ENCODE measurements around the gene P2RY10. TPM values are rescaled to one million over a fixed set of nuclear protein-coding genes. Genes with fewer than 3 reads are reported as not detected.
A peak's percentile ranks its signal among the peaks of the same experiment; 100 is the strongest.

P2RY10 gene
- total RNA-seq, result 10 to 100 TPM in 1 of 5 donors, 1 to 10 TPM in 1, not detected in 3; 2.4 to 14.2 TPM
- under 1 TPM in 1 of 3 donors, not detected in 2; 0.18 TPM for polyA plus RNA-seq
- long read RNA-seq, donor 1, result 0 reads
- long read RNA-seq, donor 2, result 0 reads
- long read RNA-seq, donor 3, result 0 reads
- long read RNA-seq, donor 4, result 0 reads
- long read RNA-seq, donor 5, result 0 reads
- long read RNA-seq, donor 6, result 0 reads
- long read RNA-seq, donor 7, result 0 reads
- long read RNA-seq, donor 8, result 0 reads
- long read RNA-seq, donor 9, result 0 reads
- long read RNA-seq, donor 10, result 0 reads

- no peaks in the 10 kb centered on the region for H3K9me3 ChIP-seq
- no peaks in the 10 kb centered on the region for H3K36me3 ChIP-seq
- H3K4me3 ChIP-seq, result peak within 1 kb of the TSS in 2 of 4 donors; percentile 7 to 11
- peak in 1 of 3 donors; percentile 46 for TF ChIP-seq POLR2AphosphoS5 (IDR thresholded peaks at IDR 0.05)
- TF ChIP-seq POLR2A (IDR thresholded peaks at IDR 0.05), result no peak
- DNase-seq, result peak in 1 of 2 donors; percentile 28
- intact Hi-C loops (cut with DNase I; ENCODE audit: low total_unique reads), result no loop called here
- 40 to 57% (median 54%) methylated on average over 5 of the region's 5 CpGs for WGBS, 5 donors
- no peaks in the 10 kb centered on the region for H3K4me1 ChIP-seq
- peak within 1 kb of the TSS in 2 of 5 donors; percentile 20 to 25 for H3K27ac ChIP-seq
- H3K27me3 ChIP-seq, result no peaks in the 10 kb centered on the region
These were observed at the start of gene P2RY10 for GRCh38 chrX:78945186-78945912. Gene P2RY10, plus strand, starts transcription at chrX:78945391. Its CDS starts 15,130 bp downstream, at chrX:78960521.

GRCh38 chrX:78922754-78923153 lies 22.4 kb upstream of the P2RY10 start:
- Histone ChIP-seq H3K27ac (no peak overlapping the region), H3K9me3 (no peaks in the 10 kb centered on the region), H3K4me3 (no peak overlapping the region), H3K4me1 (no peaks in the 10 kb centered on the region), H3K36me3 (no peaks in the 10 kb centered on the region), H3K27me3 (no peaks in the 10 kb centered on the region)
- no peak for DNase-seq
- TF ChIP-seq POLR2A (IDR thresholded peaks at IDR 0.05) (no peak), CTCF (IDR thresholded peaks at IDR 0.05) (no peak), POLR2AphosphoS5 (IDR thresholded peaks at IDR 0.05) (no peak), EP300 (IDR thresholded peaks at IDR 0.05) (no peak)
- WGBS, 5 donors, result 23 to 73% (median 43%) methylated on average over 1 of the region's 1 CpG
- intact Hi-C loops (cut with DNase I; ENCODE audit: low total_unique reads), result no loop called here

GRCh38 chrX:78923198-78924015 lies 21.8 kb upstream of the P2RY10 start:
- H3K27ac ChIP-seq, result no peak overlapping the region
- intact Hi-C loops (cut with DNase I; ENCODE audit: low total_unique reads), result no loop called here
- WGBS, 5 donors, result 42 to 70% (median 57%) methylated on average over 3 of the region's 3 CpGs
- TF ChIP-seq POLR2AphosphoS5 (IDR thresholded peaks at IDR 0.05) (no peak), CTCF (IDR thresholded peaks at IDR 0.05) (no peak), POLR2A (IDR thresholded peaks at IDR 0.05) (no peak), EP300 (IDR thresholded peaks at IDR 0.05) (no peak)
- no peak for DNase-seq
- H3K36me3 ChIP-seq, result no peaks in the 10 kb centered on the region
- no peak overlapping the region for H3K4me3 ChIP-seq
- no peaks in the 10 kb centered on the region for H3K4me1 ChIP-seq
- H3K9me3 ChIP-seq, result no peaks in the 10 kb centered on the region
- H3K27me3 ChIP-seq, result no peaks in the 10 kb centered on the region

- no peaks in the 10 kb centered on the region for H3K27me3 ChIP-seq
- H3K27ac ChIP-seq, result no peak overlapping the region
- H3K4me3 ChIP-seq, result no peak overlapping the region
- no peaks in the 10 kb centered on the region for H3K36me3 ChIP-seq
- DNase-seq, result peak in 1 of 2 donors; percentile 73
- TF ChIP-seq EP300 (IDR thresholded peaks at IDR 0.05) (no peak), POLR2AphosphoS5 (IDR thresholded peaks at IDR 0.05) (no peak)
- H3K4me1 ChIP-seq, result no peaks in the 10 kb centered on the region
- intact Hi-C loops (cut with DNase I; ENCODE audit: low total_unique reads), result no loop called here
- WGBS, 5 donors, result 32 to 64% (median 49%) methylated on average over 1 of the region's 1 CpG
- peaks cover 0 to 11% (median 2%) of the 10 kb centered on the region in 4 donors for H3K9me3 ChIP-seq
These were observed 13.4 kb upstream of the P2RY10 start for GRCh38 chrX:78931814-78932213.

- Histone ChIP-seq H3K36me3 (no peaks in the 10 kb centered on the region), H3K9me3 (peaks cover 0 to 7% (median 2%) of the 10 kb centered on the region in 4 donors), H3K27me3 (no peaks in the 10 kb centered on the region), H3K4me1 (no peaks in the 10 kb centered on the region), H3K27ac (no peak overlapping the region), H3K4me3 (no peak overlapping the region)
- TF ChIP-seq POLR2A (IDR thresholded peaks at IDR 0.05), result no peak
- no peak for TF ChIP-seq EP300 (IDR thresholded peaks at IDR 0.05)
- TF ChIP-seq CTCF (IDR thresholded peaks at IDR 0.05), result no peak
- TF ChIP-seq POLR2AphosphoS5 (IDR thresholded peaks at IDR 0.05), result no peak
- WGBS, 5 donors, result 85 to 98% (median 95%) methylated on average over 4 to 7 of the region's 7 CpGs
- intact Hi-C loops (cut with DNase I; ENCODE audit: low total_unique reads), result no loop called here
- DNase-seq, result no peak
These were observed 10.3 kb upstream of the P2RY10 start for GRCh38 chrX:78934866-78935265.
